GM18505 (cell line): Measurements from ENCODE around the gene DDX3X.
A peak's percentile ranks its signal among the peaks of the same experiment; 100 is the strongest.
"Not testable (repeated sequence)": the region's sequence is repeated elsewhere in the genome, so short reads cannot be mapped to it uniquely, and the experiment has no call there.

Source experiments
- ATAC-seq: cut with Tn5 transposase; IDR thresholded peaks from one replicate; pipeline ENCODE4 v1.9.1; 2021; ENCODE audit not compliant: unreplicated experiment
- POLR2A ChIP-seq: IDR thresholded peaks from 4 replicates; pipeline ENCODE4 v1.6.1; 2011; ENCODE audit warnings: borderline replicate concordance; ENCODE audit not compliant: insufficient read depth, insufficient read length; ENCODE audit errors: extremely low read depth

Gene DDX3X

DNA sequence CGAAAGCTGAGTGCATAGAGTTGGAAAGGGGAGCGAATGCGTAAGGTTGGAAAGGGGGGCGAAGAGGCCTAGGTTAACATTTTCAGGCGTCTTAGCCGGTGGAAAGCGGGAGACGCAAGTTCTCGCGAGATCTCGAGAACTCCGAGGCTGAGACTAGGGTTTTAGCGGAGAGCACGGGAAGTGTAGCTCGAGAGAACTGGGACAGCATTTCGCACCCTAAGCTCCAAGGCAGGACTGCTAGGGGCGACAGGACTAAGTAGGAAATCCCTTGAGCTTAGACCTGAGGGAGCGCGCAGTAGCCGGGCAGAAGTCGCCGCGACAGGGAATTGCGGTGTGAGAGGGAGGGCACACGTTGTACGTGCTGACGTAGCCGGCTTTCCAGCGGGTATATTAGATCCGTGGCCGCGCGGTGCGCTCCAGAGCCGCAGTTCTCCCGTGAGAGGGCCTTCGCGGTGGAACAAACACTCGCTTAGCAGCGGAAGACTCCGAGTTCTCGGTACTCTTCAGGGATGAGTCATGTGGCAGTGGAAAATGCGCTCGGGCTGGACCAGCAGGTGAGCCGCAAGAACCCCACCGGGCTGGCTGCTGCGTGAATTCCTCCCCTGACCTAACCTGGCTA is at the start of gene DDX3X:
Gene DDX3X, plus strand, starts transcription at position 419 of the 619 bp plus-strand sequence. Its CDS starts 91 bp downstream, at position 510.
- peak; percentile 46 for ATAC-seq
- peak; percentile 100 for TF ChIP-seq POLR2A

DNA sequence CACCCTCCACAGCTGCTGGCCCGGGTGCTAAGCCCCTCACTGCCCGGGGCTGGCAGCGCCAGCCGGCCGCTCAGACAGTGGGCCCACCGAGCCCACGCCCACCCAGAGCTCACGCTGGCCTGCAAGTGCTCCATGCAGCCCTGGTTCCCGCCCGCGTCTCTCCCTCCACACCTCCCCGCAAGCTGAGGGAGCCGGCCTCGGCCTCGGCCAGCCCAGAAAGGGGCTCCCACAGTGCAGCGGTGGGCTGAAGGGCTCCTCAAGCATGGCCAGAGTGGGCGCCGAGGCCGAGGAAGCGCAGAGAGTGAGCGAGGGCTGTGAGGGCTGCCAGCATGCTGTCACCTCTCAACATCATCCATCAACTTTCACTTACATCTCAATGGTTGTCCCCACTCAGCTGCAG is 48.0 kb upstream of the DDX3X start:
- not testable (repeated sequence) for ATAC-seq

DNA sequence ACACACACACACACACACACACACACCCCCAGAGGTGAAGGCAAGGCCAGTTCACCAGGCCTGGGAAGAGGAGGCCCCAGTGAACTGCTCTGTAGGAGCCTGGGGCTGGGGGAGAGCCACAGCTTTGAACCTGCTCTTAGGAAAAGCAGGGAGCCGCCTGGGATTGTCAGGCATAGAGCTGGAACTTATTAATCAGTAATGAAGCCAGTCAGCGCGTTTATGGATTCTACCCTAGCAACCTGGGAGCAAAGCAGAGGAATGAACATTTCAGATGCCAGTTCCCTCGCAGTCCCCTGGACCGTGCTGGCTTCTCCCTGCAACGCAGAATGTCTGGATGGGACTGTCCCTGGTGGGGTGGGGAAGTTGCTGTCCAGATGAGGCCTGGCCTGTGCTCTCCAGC is 45.3 kb upstream of the DDX3X start:
- no peak for ATAC-seq
- no peak for TF ChIP-seq POLR2A

DNA sequence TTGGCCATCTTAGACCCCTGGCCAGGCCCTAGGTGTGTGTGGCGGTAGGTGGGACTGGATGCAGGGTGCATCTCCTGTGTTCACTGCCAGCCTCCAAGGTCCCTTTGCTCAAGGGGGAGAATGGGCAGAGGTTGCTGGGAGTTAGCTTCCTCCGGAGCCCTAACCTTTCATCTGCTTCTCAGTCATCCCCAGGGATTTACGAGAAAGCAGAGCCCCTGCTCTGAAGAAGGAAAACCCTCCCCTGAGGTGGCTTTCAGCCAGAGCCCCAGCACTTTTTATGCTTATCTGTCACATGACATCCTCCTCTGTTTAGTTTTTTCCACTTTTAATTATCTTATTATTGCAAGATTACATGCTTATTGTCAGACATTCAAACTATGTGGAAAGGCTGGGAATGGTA is 44.9 kb upstream of the DDX3X start:
- TF ChIP-seq POLR2A: no peak
- ATAC-seq: no peak

DNA sequence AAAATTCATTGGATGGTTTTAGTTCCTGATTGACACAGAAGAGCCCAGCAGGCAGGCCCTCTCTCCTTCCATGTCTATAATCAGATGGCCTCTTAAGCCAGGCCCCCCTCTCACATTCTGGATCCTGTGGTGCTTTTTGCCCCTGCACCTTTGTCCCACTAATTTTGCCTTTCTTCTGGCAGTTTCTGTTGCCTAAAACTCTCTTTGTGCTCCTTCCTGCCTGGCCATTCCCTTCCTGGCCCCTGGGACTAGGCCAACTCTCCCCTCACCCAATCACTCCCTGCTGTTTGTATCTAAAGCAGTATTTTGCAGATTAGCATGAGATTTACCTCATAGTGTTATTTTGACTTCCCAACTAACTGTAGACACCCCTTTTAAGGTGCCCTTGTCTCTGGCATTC is 42.7 kb upstream of the DDX3X start:
- ATAC-seq: no peak

DNA sequence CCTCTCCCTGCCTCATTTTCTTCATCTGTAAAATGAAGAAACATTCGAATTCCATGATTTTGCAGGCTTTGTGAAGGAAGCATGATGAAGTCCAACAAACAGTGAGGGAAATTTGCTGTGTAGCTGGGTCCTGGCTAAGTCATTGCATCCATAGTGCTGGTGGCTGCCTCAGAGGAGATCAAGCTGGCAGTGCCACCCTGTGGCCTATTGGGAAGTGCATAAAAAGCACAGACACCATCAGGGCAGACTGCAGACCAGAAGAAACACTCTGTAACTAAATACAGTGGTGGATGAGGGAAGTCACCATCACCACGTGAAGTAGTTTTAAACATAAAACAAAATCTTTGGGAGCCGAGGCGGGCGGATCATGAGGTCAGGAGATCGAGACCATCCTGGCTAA is 40.7 kb upstream of the DDX3X start:
- TF ChIP-seq POLR2A: no peak
- no peak for ATAC-seq

More for the DNA sequence above, 42.7 kb upstream of the DDX3X start:
- no peak for TF ChIP-seq POLR2A

DNA sequence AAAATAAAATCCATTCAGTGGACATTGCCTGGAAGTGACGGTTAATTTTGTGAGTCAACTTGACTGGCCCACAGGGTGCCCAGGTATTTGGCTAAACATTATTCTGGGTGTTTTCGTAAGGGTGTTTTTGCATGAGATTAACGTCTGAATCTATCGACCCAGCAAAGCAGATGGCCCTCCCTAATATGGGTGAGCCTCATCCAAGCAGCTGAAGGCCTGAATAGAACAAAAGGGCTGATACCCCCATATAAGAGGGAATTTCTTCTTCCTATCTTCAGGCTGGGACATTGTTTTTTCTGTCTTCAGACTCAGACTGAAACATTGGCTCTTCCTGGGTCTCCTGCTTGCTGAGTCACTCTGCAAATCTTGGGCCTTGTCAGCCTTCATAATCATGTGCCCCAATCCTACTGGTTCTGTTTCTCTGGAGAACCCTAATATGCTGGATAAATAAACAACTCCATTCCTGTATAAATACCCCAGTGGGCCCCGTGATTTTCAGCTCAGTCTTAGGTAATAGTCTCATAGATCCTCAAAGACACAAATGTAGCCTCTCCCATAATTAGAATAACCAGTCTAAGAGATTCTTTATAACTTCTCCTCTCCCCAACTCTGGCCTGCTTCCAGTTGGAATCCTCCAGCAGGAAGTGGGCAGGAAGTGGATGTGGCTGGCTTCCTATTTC is 33.1 kb upstream of the DDX3X start:
- TF ChIP-seq POLR2A: no peak
- ATAC-seq: no peak

DNA sequence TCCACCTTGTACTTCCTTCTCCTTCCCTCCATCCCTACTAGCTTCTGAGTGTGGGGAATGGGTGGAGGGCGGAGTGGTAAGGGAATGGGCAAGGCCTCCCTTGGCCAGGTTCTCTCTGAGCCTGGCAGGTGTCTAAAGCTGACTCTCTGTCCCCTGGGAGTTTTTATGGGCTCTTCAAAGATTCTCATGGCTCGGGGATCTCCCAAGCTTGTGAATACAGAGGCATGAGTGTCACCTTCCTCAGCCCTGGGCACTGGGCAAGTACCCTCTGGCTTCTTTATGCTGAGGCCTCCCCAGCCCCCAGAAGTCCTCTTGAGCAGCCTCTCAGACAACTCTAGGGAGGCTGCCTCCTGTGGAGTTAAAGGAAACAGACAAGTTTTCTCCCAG is 32.5 kb upstream of the DDX3X start:
- no peak for TF ChIP-seq POLR2A
- ATAC-seq: no peak

DNA sequence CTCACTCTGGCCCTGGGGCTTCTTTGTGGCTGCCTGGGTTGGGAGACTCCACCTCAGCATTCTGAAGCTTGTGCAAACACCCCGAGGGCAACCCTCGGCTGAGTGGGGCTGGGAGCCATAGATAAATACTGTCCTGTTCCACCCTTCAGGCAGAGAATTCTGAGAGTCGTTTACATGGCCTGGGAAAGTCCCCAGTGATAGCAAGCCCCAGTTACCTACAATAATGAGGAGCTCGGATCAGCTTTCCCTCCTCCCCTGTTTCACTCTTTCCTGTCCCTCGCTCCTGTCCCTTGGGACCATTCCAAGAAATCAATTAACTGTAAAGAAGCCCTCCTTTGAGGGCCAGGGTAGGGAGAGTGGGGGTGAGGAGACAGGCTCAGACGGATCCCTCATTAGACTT is 31.6 kb upstream of the DDX3X start:
- no peak for TF ChIP-seq POLR2A
- ATAC-seq: no peak

DNA sequence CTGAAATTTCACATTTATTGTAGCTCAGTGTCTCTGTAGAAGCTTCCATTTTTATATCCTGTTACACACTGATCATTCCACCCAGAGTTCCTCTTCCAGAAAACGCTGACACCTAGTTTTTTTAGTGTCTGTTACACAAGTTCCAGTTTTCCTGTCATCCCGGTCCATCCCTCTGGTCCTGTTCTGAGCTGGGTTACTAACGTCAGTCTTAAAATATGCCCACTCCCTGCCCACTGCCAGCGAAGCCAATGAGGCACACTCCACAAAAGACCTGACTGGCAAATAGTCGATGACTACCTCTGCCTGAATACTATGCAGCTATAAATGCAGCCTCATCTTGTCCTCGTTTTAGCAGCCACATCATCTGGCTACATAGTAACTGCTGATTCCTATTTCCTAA is 30.9 kb upstream of the DDX3X start:
- ATAC-seq: no peak
- no peak for TF ChIP-seq POLR2A

DNA sequence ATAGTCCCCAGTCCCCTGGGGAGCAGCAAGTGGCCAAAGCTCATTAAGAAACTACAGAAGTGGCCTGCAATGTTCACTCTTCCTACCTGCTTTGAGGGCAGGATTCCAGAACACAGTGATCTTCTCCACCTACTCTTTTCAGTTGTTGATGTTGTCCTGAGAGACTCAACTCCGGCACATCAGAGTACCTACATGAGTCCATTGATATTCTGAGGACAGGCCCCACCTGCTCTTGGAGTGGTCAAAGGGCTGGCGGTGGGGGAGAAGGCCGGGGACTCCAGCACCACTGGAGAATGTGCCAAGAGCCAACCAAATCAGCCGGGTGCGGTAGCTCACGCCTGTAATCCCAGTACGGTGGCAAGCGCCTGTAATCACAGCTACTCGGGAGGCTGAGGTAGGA is 29.8 kb upstream of the DDX3X start:
- no peak for ATAC-seq
- no peak for TF ChIP-seq POLR2A

DNA sequence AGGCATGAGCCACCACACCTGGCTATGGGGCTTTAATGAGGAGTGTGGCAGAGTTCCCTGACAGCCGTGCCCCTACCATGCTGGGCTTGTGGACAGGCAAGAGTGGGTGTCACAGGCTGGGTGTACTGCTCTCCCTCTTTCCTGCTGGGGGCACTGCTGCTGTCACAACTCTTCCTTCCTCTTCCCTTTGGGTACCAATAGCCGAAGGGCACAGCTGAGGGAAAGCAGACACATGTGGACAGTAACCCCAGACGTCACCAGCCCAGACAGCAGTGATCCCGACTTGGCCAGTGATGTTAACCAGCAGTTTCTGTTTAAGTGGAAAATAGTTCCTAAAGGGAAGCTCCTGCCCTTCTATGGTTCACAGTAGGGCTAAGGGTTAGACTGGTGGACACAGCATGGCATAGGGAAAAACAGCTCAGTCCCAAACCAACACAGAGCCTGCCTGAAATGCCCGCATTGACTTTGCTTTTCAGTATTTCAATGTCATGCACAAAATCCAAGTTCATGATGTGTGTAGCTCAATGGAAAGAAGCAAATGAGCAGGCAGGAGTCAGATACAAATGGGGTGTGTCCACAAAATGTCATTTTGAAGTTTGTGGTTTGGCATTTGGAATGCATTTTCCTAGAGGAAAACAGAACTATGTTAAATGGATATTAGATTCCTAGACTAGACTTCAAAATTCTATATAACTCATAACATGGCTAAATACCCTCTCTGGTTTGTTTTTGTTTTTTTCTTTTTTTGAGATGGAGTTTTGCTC is 24.9 kb upstream of the DDX3X start:
- TF ChIP-seq POLR2A: no peak
- ATAC-seq: no peak

DNA sequence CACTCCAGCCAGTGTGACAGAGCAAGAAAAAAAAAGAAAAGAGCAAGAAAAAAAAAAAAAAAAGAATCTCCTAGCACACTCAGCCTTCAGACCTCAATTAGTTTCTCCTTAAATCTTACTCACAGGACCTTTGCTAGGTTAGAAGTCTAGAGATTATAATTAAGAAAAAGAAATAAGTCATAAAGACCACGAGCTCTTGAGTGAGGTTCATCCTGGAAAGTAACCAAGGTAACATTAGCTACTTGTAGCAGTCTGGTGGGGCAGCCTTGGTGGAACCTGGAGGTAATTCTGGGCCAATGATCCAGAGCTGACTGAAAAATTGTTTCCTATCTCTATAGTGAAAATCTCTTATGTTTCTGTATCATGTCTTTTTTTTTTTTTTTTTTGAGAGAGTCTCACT is 21.2 kb upstream of the DDX3X start:
- ATAC-seq: no peak
- TF ChIP-seq POLR2A: no peak

DNA sequence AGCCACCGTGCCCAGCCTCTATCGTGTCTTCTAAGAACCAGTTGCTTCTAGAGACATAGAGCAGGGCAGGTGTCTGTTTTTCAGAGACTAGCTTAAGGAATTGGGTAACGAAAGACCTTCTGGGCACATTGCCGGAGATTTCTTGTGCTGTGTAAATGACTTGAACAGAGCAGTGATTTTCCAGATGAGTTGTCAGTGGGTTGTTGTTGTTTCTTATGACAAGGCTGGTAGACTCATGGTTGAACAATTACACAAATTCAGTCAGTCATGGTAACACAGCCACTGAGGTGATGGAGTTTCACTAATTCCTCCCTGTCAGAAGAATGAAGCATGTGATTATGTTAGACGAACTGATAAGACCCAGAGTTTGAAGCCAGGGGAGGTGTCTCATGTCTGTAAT is 20.5 kb upstream of the DDX3X start:
- no peak for ATAC-seq
- no peak for TF ChIP-seq POLR2A

DNA sequence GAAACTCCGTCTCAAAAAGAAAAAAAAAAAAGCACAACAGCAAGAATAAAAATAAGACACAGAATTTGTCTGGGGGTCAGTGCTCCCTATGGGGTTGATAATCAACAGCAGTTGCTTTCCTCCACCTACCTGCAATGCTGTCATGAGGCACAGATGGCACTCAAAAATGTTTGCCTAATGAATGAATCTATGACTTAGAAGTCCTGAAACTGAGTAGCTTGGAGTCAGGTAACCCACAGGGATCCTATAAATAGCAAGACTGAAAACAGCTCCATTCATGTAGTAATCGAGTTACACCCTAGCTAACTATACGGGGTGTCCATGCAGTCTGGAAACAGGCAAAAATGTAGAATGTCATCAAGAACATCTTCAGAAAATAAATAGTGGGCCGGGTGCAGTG is 19.8 kb upstream of the DDX3X start:
- no peak for TF ChIP-seq POLR2A
- ATAC-seq: no peak

DNA sequence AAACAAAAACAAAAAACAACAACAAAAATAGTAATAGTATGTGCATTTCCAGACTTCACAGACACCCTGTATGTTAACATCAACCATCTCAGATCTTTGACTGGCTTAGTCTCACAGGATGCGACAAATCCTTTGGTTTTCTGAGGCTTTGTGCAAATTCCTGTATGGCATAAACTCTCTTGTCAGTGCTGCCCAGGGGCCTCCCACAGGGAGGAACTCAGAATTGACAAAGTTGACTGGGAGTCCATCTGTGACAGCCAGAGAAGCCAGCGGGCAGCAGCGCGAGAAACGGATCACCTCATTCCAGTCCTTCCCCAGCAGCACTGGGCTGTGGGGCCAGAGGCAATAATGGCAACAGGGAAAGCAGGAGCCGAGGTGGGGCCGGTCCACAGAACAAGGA is 19.1 kb upstream of the DDX3X start:
- no peak for TF ChIP-seq POLR2A
- ATAC-seq: no peak

DNA sequence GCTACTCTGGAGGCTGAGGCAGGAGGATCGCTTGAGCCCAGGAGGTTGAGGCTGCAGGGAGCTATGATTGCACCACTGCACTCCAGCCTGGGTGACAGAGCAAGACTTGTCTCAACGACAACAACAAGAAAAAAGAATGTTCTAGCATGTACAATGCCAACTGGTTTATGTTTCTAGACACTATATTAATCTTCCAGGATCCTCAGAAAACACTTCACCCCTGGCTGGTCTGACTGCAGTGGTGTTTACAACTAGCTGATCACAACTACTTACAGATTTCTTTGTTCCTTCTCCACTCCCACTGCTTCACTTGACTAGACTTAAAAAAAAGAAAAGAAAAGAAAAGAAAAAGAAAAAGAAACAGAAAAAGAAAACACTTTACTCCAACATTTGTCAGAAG is 17.7 kb upstream of the DDX3X start:
- not testable (repeated sequence) for ATAC-seq
